ENCODE results near the gene ZCCHC8.

GRCh38 chr12:122528992-122529391 lies 28.3 kb upstream of the ZCCHC8 start:
- TF ChIP-seq CTCF (IDR thresholded peaks at IDR 0.05) (no peak), EP300 (IDR thresholded peaks at IDR 0.05) (no peak), POLR2A (IDR thresholded peaks at IDR 0.05) (no peak), POLR2AphosphoS5 (IDR thresholded peaks at IDR 0.05) (no peak)

All from stomach (tissue), 4 donors.